ENCODE data around the gene WFDC8. TPM values are rescaled to one million over a fixed set of nuclear protein-coding genes. Genes with fewer than 3 reads are reported as not detected.

Gene WFDC8
- total and polyA plus RNA-seq, 4 experiments from 2014 or later: not detected

- Mint-ChIP-seq H3K36me3 (no peaks in the 10 kb centered on the region), H3K4me1 (no peaks in the 10 kb centered on the region), H3K27me3 (peaks cover 27 to 34% of the 10 kb centered on the region in 2 donors), H3K4me3 (no peak overlapping the region), H3K9me3 (peaks cover 0 to 3% (median 0%) of the 10 kb centered on the region in 8 donors), H3K27ac (no peak overlapping the region)
- ChIA-PET POLR2A (ENCODE audit: partially characterized antibody) (no interaction called here), CTCF (ENCODE audit: partially characterized antibody) (no interaction called here)
- no peaks in the 10 kb centered on the region for H3K9me3 ChIP-seq (ENCODE audit: control insufficient read depth in 1 of 2, low read length in 2 of 2)
- no peaks in the 10 kb centered on the region for H3K36me3 ChIP-seq (ENCODE audit: insufficient read depth, low read length)
- intact Hi-C loops (cut with micrococcal nuclease): no loop called here
- no peaks in the 10 kb centered on the region for H3K27me3 ChIP-seq (ENCODE audit: insufficient read depth, low read length)
- no peak for DNase-seq
- no peaks in the 10 kb centered on the region for H3K4me1 ChIP-seq (ENCODE audit: insufficient read depth, low read length)
- no peak overlapping the region for H3K27ac ChIP-seq (ENCODE audit: low read depth, low read length)
- H3K4me3 ChIP-seq (ENCODE audit: low read length in 2 of 2): no peak overlapping the region
Measured at GRCh38 chr20:45538209-45538799, 40.8 kb downstream of the WFDC8 start.

- Histone ChIP-seq H3K27ac (ENCODE audit: low read depth, low read length) (no peak overlapping the region), H3K4me1 (ENCODE audit: insufficient read depth, low read length) (no peaks in the 10 kb centered on the region), H3K36me3 (ENCODE audit: insufficient read depth, low read length) (no peaks in the 10 kb centered on the region), H3K9me3 (ENCODE audit: control insufficient read depth in 1 of 2, low read length in 2 of 2) (no peaks in the 10 kb centered on the region), H3K27me3 (ENCODE audit: insufficient read depth, low read length) (no peaks in the 10 kb centered on the region), H3K4me3 (ENCODE audit: low read length in 2 of 2) (no peak overlapping the region)
- ChIA-PET CTCF (ENCODE audit: partially characterized antibody) (interaction anchor here (1.1 kb wide), 1 partner anchor 208 kb away, joined by 3 read pairs; no protein-coding TSS in a partner anchor), POLR2A (ENCODE audit: partially characterized antibody) (no interaction called here)
- H3K27me3 Mint-ChIP-seq: peaks cover 25 to 26% of the 10 kb centered on the region in 2 donors
- H3K27ac Mint-ChIP-seq: no peak overlapping the region
- no peaks in the 10 kb centered on the region for H3K4me1 Mint-ChIP-seq
- H3K36me3 Mint-ChIP-seq: no peaks in the 10 kb centered on the region
- DNase-seq: no peak
- intact Hi-C loops (cut with micrococcal nuclease): no loop called here
- H3K9me3 Mint-ChIP-seq: no peaks in the 10 kb centered on the region
- H3K4me3 Mint-ChIP-seq: no peak overlapping the region
Measured at GRCh38 chr20:45527294-45527693, 51.8 kb downstream of the WFDC8 start.

GRCh38 chr20:45523821-45524220 is 55.3 kb downstream of the WFDC8 start:
- no peak overlapping the region for H3K27ac Mint-ChIP-seq
- Histone ChIP-seq H3K4me1 (ENCODE audit: insufficient read depth, low read length) (no peaks in the 10 kb centered on the region), H3K27me3 (ENCODE audit: insufficient read depth, low read length) (peaks cover 4% of the 10 kb centered on the region), H3K4me3 (ENCODE audit: low read length in 2 of 2) (no peak overlapping the region), H3K36me3 (ENCODE audit: insufficient read depth, low read length) (no peaks in the 10 kb centered on the region), H3K9me3 (ENCODE audit: control insufficient read depth in 1 of 2, low read length in 2 of 2) (no peaks in the 10 kb centered on the region), H3K27ac (ENCODE audit: low read depth, low read length) (no peak overlapping the region)
- no peak for DNase-seq
- H3K27me3 Mint-ChIP-seq: peaks cover 32 to 36% of the 10 kb centered on the region in 2 donors
- ChIA-PET CTCF (ENCODE audit: partially characterized antibody) (no interaction called here), POLR2A (ENCODE audit: partially characterized antibody) (no interaction called here)
- H3K4me3 Mint-ChIP-seq: no peak overlapping the region
- H3K9me3 Mint-ChIP-seq: peaks cover 0 to 3% (median 0%) of the 10 kb centered on the region in 8 donors
- intact Hi-C loops (cut with micrococcal nuclease): no loop called here
- no peaks in the 10 kb centered on the region for H3K36me3 Mint-ChIP-seq
- H3K4me1 Mint-ChIP-seq: no peaks in the 10 kb centered on the region

GRCh38 chr20:45518282-45518681 is 60.8 kb downstream of the WFDC8 start:
- Mint-ChIP-seq H3K27ac (no peak overlapping the region), H3K4me3 (no peak overlapping the region), H3K27me3 (peaks cover 21 to 31% of the 10 kb centered on the region in 2 donors), H3K36me3 (no peaks in the 10 kb centered on the region), H3K9me3 (peaks cover 0 to 3% (median 0%) of the 10 kb centered on the region in 8 donors), H3K4me1 (no peaks in the 10 kb centered on the region)
- intact Hi-C loops (cut with micrococcal nuclease): no loop called here
- Histone ChIP-seq H3K27ac (ENCODE audit: low read depth, low read length) (no peak overlapping the region), H3K36me3 (ENCODE audit: insufficient read depth, low read length) (no peaks in the 10 kb centered on the region), H3K27me3 (ENCODE audit: insufficient read depth, low read length) (peaks cover 4% of the 10 kb centered on the region), H3K9me3 (ENCODE audit: control insufficient read depth in 1 of 2, low read length in 2 of 2) (no peaks in the 10 kb centered on the region), H3K4me3 (ENCODE audit: low read length in 2 of 2) (no peak overlapping the region), H3K4me1 (ENCODE audit: insufficient read depth, low read length) (no peaks in the 10 kb centered on the region)
- ChIA-PET CTCF (ENCODE audit: partially characterized antibody) (no interaction called here), POLR2A (ENCODE audit: partially characterized antibody) (no interaction called here)
- no peak for DNase-seq

- Mint-ChIP-seq H3K27ac (no peak within 1 kb of the TSS), H3K4me3 (no peak within 1 kb of the TSS), H3K4me1 (no peaks in the 10 kb centered on the region), H3K9me3 (peaks cover 0 to 4% (median 0%) of the 10 kb centered on the region in 8 donors), H3K36me3 (no peaks in the 10 kb centered on the region), H3K27me3 (peaks cover 7 to 28% of the 10 kb centered on the region in 2 donors)
- intact Hi-C loops (cut with micrococcal nuclease): no loop called here
- no peak within 1 kb of the TSS for H3K27ac ChIP-seq (ENCODE audit: low read depth, low read length)
- POLR2A ChIA-PET (ENCODE audit: partially characterized antibody): no interaction called here
- H3K9me3 ChIP-seq (ENCODE audit: control insufficient read depth in 1 of 2, low read length in 2 of 2): no peaks in the 10 kb centered on the region
- no peak for DNase-seq
- no peaks in the 10 kb centered on the region for H3K4me1 ChIP-seq (ENCODE audit: insufficient read depth, low read length)
- peaks cover 4% of the 10 kb centered on the region for H3K27me3 ChIP-seq (ENCODE audit: insufficient read depth, low read length)
- CTCF ChIA-PET (ENCODE audit: partially characterized antibody): interaction anchor here (1.4 kb wide), 1 partner anchor 12 kb away, joined by 3 read pairs; no protein-coding TSS in a partner anchor
- H3K36me3 ChIP-seq (ENCODE audit: insufficient read depth, low read length): no peaks in the 10 kb centered on the region
- H3K4me3 ChIP-seq (ENCODE audit: low read length in 2 of 2): no peak within 1 kb of the TSS
Measured at GRCh38 chr20:45515147-45515913, 63.8 kb downstream of the WFDC8 start, which contains the start of gene SPINT3. SPINT3 (minus strand) TSS chr20:45515622; CDS start chr20:45515608, 14 bp downstream.

- Histone ChIP-seq H3K27ac (ENCODE audit: low read depth, low read length) (no peak overlapping the region), H3K9me3 (ENCODE audit: control insufficient read depth in 1 of 2, low read length in 2 of 2) (no peaks in the 10 kb centered on the region), H3K27me3 (ENCODE audit: insufficient read depth, low read length) (no peaks in the 10 kb centered on the region), H3K4me3 (ENCODE audit: low read length in 2 of 2) (no peak overlapping the region), H3K36me3 (ENCODE audit: insufficient read depth, low read length) (no peaks in the 10 kb centered on the region), H3K4me1 (ENCODE audit: insufficient read depth, low read length) (no peaks in the 10 kb centered on the region)
- no peak overlapping the region for H3K27ac Mint-ChIP-seq
- H3K36me3 Mint-ChIP-seq: no peaks in the 10 kb centered on the region
- CTCF ChIA-PET (ENCODE audit: partially characterized antibody): no interaction called here
- H3K27me3 Mint-ChIP-seq: peaks cover 10 to 24% of the 10 kb centered on the region in 2 donors
- H3K4me1 Mint-ChIP-seq: peaks cover 0 to 2% (median 0%) of the 10 kb centered on the region in 4 donors
- no peak overlapping the region for H3K4me3 Mint-ChIP-seq
- peaks cover 0 to 2% (median 0%) of the 10 kb centered on the region in 8 donors for H3K9me3 Mint-ChIP-seq
- no peak for DNase-seq
- intact Hi-C loops (cut with micrococcal nuclease): no loop called here
- POLR2A ChIA-PET (ENCODE audit: partially characterized antibody): no interaction called here
Measured at GRCh38 chr20:45510242-45510862, 68.7 kb downstream of the WFDC8 start.

- peaks cover 10 to 25% of the 10 kb centered on the region in 2 donors for H3K27me3 Mint-ChIP-seq
- no peaks in the 10 kb centered on the region for H3K4me1 ChIP-seq (ENCODE audit: insufficient read depth, low read length)
- intact Hi-C loops (cut with micrococcal nuclease): no loop called here
- peaks cover 0 to 2% (median 0%) of the 10 kb centered on the region in 4 donors for H3K4me1 Mint-ChIP-seq
- peaks cover 0 to 2% (median 0%) of the 10 kb centered on the region in 8 donors for H3K9me3 Mint-ChIP-seq
- H3K9me3 ChIP-seq (ENCODE audit: control insufficient read depth in 1 of 2, low read length in 2 of 2): no peaks in the 10 kb centered on the region
- H3K36me3 Mint-ChIP-seq: no peaks in the 10 kb centered on the region
- no peak for DNase-seq
- no peak overlapping the region for H3K27ac Mint-ChIP-seq
- CTCF ChIA-PET (ENCODE audit: partially characterized antibody): no interaction called here
- no peaks in the 10 kb centered on the region for H3K27me3 ChIP-seq (ENCODE audit: insufficient read depth, low read length)
- POLR2A ChIA-PET (ENCODE audit: partially characterized antibody): no interaction called here
- H3K4me3 Mint-ChIP-seq: no peak overlapping the region
- H3K36me3 ChIP-seq (ENCODE audit: insufficient read depth, low read length): no peaks in the 10 kb centered on the region
- no peak overlapping the region for H3K27ac ChIP-seq (ENCODE audit: low read depth, low read length)
- H3K4me3 ChIP-seq (ENCODE audit: low read length in 2 of 2): no peak overlapping the region
Measured at GRCh38 chr20:45509091-45509490, 70.0 kb downstream of the WFDC8 start.

Measured in CD4-positive, alpha-beta memory T cell (primary cell).